GM12875 (cell line): ENCODE results near the gene RAB32.

Experiments
- H3K4me3 ChIP-seq: one replicate; pipeline ENCODE4 v1.5.1; 2011; ENCODE audit warnings: low read depth, low read length, control low read depth
- TF ChIP-seq, protein P1 (sequence below): IDR thresholded peaks from 2 replicates; pipeline ENCODE4 v1.5.1; 2011; ENCODE audit warnings: low read depth, mild to moderate bottlenecking, control low read depth, inconsistent platforms, low read length, moderate library complexity, borderline replicate concordance; ENCODE audit not compliant: insufficient read depth

Gene RAB32

DNA sequence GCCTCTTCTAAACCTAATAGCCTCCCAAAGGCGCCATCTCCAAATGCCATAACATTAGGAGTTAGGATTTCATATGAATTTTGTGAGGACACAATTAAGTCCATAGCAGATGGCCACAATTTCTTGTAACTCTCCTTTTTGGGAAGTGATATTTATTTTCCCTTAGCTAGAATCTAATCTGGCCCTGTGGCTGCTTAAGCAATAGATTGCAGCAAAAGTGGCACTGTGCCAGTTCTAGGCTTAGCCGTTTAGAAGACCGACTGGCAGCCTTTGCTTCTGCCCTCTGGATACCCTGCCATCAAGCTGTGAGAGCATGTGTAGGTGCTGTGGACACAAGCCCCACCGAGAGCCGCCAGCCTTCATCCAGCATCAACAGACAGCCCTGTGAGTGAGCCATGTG lies 39.2 kb downstream of the RAB32 start:
- TF ChIP-seq, protein P1, sequence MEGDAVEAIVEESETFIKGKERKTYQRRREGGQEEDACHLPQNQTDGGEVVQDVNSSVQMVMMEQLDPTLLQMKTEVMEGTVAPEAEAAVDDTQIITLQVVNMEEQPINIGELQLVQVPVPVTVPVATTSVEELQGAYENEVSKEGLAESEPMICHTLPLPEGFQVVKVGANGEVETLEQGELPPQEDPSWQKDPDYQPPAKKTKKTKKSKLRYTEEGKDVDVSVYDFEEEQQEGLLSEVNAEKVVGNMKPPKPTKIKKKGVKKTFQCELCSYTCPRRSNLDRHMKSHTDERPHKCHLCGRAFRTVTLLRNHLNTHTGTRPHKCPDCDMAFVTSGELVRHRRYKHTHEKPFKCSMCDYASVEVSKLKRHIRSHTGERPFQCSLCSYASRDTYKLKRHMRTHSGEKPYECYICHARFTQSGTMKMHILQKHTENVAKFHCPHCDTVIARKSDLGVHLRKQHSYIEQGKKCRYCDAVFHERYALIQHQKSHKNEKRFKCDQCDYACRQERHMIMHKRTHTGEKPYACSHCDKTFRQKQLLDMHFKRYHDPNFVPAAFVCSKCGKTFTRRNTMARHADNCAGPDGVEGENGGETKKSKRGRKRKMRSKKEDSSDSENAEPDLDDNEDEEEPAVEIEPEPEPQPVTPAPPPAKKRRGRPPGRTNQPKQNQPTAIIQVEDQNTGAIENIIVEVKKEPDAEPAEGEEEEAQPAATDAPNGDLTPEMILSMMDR = no peak
- no peak overlapping the region for H3K4me3 ChIP-seq

DNA sequence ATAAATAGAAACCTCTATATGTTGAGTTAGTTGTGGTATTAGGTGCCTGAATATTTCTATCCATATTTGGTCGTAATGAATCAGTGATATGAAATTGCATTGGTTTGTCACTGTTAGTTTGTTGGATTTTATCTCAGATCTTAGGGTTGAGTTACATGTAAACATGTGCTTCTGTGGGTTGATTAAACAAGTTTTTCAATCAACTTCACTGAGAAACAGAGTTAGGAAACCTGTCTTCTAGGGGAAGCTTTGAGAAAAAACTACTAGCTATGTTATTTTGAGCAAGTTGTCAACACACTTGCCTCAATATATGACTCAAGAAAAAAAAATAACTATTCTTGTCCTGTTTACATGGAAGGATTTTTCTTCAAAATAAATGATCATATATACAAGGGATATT lies 40.3 kb downstream of the RAB32 start:
- TF ChIP-seq, protein P1 = no peak
- no peak overlapping the region for H3K4me3 ChIP-seq

DNA sequence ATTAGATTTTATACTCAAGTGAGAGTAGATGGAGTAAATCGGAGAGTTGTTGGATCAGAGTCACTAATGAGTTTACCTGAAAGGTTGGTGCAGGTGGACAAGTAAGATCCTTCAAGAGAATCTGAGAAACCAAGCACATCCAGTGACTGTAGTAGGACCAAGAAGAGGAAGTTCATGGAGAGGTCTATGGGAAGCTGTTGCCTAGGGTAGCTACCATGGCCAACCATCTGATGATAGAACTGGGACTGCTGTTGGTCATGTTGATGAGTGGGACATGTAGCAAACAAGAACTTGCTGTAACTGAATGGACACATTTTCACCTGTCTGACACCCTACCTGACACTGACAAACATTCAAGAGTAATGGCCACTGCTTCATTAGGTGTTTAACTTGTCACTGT lies 43.8 kb downstream of the RAB32 start:
- TF ChIP-seq, protein P1 = no peak

DNA sequence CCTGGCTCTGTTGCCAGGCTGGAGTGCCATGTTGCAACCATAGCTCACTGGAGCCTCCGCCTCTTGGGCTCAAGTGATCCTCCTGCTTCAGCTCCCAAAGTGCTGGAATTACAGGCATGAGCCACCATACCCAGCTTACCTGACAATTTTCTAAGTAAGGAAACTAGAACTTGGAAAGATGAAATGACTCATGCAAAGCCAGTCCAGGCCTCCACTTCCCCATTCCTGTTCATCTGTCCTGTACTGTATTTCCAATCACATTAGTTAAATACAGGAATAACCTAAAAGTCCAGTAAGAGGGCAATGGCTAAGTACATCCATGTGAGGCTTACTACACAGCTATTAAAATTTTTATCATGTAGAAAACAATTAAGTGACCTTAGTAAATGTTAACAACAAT lies 46.9 kb downstream of the RAB32 start:
- TF ChIP-seq, protein P1 = no peak
- H3K4me3 ChIP-seq = no peak overlapping the region

More for the DNA sequence above, 43.8 kb downstream of the RAB32 start:
- H3K4me3 ChIP-seq = no peak overlapping the region

DNA sequence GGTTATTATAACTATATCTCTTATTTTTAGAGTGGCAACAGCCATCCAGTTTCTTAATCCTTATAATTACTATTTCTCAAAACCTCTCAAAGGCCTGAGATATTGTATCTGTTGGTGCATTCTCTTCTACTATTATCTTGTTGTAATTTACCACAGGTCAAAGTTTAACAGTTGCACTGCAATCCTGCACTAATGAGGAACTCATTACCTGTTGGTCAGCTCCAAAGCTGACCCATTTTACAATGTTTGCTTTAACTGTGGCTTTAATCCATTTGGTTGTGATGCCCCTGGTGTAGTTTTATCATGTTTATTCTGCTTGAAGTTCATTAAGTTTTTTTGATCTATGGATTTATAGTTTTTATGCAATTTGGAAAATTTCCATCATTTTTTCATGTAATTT lies 48.8 kb downstream of the RAB32 start:
- TF ChIP-seq, protein P1 = no peak
- H3K4me3 ChIP-seq = no peak overlapping the region

DNA sequence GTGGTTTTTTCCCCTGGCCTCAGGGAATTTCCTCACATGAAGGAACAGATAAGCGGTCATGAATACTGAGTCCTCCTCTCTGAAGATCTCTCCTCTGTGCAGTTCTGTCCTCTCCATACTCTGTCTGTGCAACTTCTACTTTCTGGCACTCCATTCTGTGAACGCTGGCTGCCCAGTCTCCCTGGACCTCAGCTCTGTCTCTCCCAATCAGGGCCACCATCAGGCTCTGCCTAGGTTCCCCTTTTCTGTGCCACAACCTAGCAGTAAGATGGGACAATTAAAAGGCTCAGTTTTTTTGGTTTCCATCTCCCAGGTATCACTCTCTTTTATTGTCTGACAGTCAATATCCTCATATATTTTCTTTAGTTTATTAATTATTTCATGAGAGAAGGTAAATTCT lies 50.4 kb downstream of the RAB32 start:
- TF ChIP-seq, protein P1 = no peak
- H3K4me3 ChIP-seq = no peak overlapping the region

DNA sequence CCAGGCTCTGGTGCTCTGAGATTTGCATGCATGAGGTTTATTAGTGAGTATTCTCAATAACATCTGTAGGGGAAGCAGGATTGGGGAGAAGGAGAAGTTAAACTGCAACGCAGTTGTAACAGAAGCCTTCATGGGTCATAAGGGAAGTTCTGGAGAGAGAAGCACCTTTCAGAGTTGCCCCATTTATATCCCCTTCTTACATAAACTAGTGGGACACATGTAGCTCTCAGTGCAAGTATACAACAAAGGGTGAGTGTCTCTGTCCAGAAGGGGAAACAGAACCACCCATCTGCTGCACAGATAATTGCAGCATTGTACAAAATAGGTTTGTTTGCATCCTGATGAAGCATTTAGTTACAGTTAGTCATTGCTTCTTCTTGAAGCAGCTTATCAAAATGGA lies 50.9 kb downstream of the RAB32 start:
- TF ChIP-seq, protein P1 = no peak
- no peak overlapping the region for H3K4me3 ChIP-seq
